SK-N-MC (cell line): ENCODE data around the gene MRPS10.

Source experiments
- EZH2 ChIP-seq: fragments of 200-600 bp; sonication (generic); IDR thresholded peaks from one replicate; pipeline ENCODE4 v1.6.1; 2017; ENCODE audit warnings: antibody characterized with exemption
- POLR2AphosphoS5 ChIP-seq: IDR thresholded peaks from 2 replicates; pipeline ENCODE4 v1.6.1; 2012; ENCODE audit warnings: mild to moderate bottlenecking, low read depth, low read length, borderline replicate concordance

DNA sequence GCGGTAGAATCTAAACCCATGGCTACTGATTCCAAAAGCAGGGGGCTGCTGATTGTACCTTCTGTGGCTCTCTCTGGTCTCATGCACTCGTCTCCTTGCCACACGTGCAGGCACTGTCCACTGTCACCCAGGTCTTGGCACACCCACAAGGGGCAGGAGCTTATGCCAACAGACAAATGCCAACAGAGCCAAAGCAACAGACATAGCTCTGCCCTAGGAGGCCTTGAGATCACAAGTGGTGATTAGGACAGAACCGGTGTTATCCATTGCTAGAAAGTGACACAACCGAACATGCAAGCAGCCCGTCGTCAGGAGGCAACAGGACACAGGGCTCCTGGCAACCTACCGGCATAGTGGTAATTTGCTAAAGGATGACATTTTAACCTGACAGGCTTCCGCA lies 36.8 kb upstream of the MRPS10 start:
- no peak for TF ChIP-seq POLR2AphosphoS5
- no peak for TF ChIP-seq EZH2
